PC-3 (cell line): Measurements from ENCODE around the gene PREX1. TPM values are rescaled to one million over a fixed set of nuclear protein-coding genes. Genes with fewer than 3 reads are reported as not detected.

Experiments used
- ATAC-seq: fragments of 200-7000 bp; cut with Tn5 transposase; 2 replicates; pipeline ENCODE4 v1.9.1; 2020; ENCODE audit warnings: mild to moderate bottlenecking, moderate library complexity
- BruUV-seq: library from RNA; stranded (reverse); fragments of 400-500 nt; replicated peaks from 2 replicates; lab custom pipeline; 2021; lab: Mats Ljungman, UMichigan
- CTCF ChIA-PET: fragments of 300-600 bp; sonication (Branson Sonifier 250); formaldehyde crosslinking; loops from one replicate; lab custom pipeline; 2022; ENCODE audit warnings: antibody characterized with exemption; lab: Charles Lee
- POLR2A ChIA-PET: fragments of 300-600 bp; sonication (Branson Sonifier 250); formaldehyde crosslinking; loops from one replicate; lab custom pipeline; 2022; ENCODE audit warnings: antibody characterized with exemption; ENCODE audit not compliant: unreplicated experiment; lab: Charles Lee
- DNase-seq: peaks from one replicate; pipeline ENCODE4 v3.0.0-alpha.2; 2015
- H2AFZ ChIP-seq: fragments of 300-600 bp; sonication (generic); 2 replicates; pipeline ENCODE4 v1.6.0; 2016; ENCODE audit warnings: antibody characterized with exemption, low read length
- H3F3A ChIP-seq: fragments of 300-600 bp; sonication (generic); one replicate; pipeline ENCODE4 v1.6.0; 2017; ENCODE audit warnings: antibody characterized with exemption, low read length, control low read depth, mild to moderate bottlenecking; ENCODE audit not compliant: unreplicated experiment
- H3K27ac ChIP-seq: fragments of 300-600 bp; sonication (generic); 2 replicates; pipeline ENCODE4 v1.5.1; 2016; ENCODE audit warnings: mild to moderate bottlenecking, low read length
- H3K27me3 ChIP-seq: fragments of 300-600 bp; sonication (generic); 2 replicates; pipeline ENCODE4 v1.6.1; 2016; ENCODE audit warnings: low read length, mixed read lengths
- H3K36me3 ChIP-seq: fragments of 300-600 bp; sonication (generic); 2 replicates; pipeline ENCODE4 v1.6.1; 2016; ENCODE audit warnings: low read depth, mixed run types, low read length, mixed read lengths
- H3K4me1 ChIP-seq: fragments of 300-600 bp; sonication (generic); 2 replicates; pipeline ENCODE4 v1.5.1; 2016; ENCODE audit warnings: low read length; ENCODE audit not compliant: insufficient read depth
- H3K4me2 ChIP-seq: fragments of 300-600 bp; sonication (generic); 2 replicates; pipeline ENCODE4 v1.6.0; 2016; ENCODE audit warnings: low read length
- H3K4me3 ChIP-seq: fragments of 300-600 bp; sonication (generic); 2 replicates; pipeline ENCODE4 v1.5.1; 2016; ENCODE audit warnings: mild to moderate bottlenecking, low read length, mixed read lengths
- H3K79me2 ChIP-seq: fragments of 300-600 bp; sonication (generic); 2 replicates; pipeline ENCODE4 v1.6.1; 2017; ENCODE audit warnings: low read length, mixed read lengths
- H3K9ac ChIP-seq: fragments of 300-600 bp; sonication (generic); 2 replicates; pipeline ENCODE4 v1.6.0; 2016; ENCODE audit warnings: mild to moderate bottlenecking, low read length
- H3K9me2 ChIP-seq: fragments of 300-600 bp; sonication (generic); replicated peaks from 2 replicates; pipeline ENCODE4 v1.6.1; 2016; ENCODE audit warnings: mixed run types, low read length, mixed read lengths
- H3K9me3 ChIP-seq: fragments of 300-600 bp; sonication (generic); 2 replicates; pipeline ENCODE4 v1.6.1; 2016; ENCODE audit warnings: low read length, mixed read lengths
- H4K20me1 ChIP-seq: fragments of 300-600 bp; sonication (generic); 2 replicates; pipeline ENCODE4 v1.6.1; 2016; ENCODE audit warnings: low read length, mixed read lengths
- CTCF ChIP-seq: fragments of 300-600 bp; sonication (generic); conservative IDR thresholded peaks from 2 replicates; pipeline ENCODE4 v1.5.1; 2017; ENCODE audit warnings: antibody characterized with exemption, low read depth, mild to moderate bottlenecking, low read length
- EZH2 ChIP-seq: fragments of 300-600 bp; sonication (generic); IDR thresholded peaks from one replicate; pipeline ENCODE4 v1.6.1; 2017; ENCODE audit warnings: antibody characterized with exemption, mild to moderate bottlenecking, low read length; ENCODE audit not compliant: unreplicated experiment
- EZH2phosphoT487 ChIP-seq: fragments of 300-600 bp; sonication (generic); IDR thresholded peaks from 2 replicates; pipeline ENCODE4 v1.6.1; 2018; ENCODE audit warnings: mild to moderate bottlenecking, antibody characterized with exemption, low read length, borderline replicate concordance
- intact Hi-C: fragments of 100-400 bp; cut with micrococcal nuclease; formaldehyde crosslinking; loops from 2 replicates; pipeline ENCODE4 v1.9.0; 2023
- total RNA-seq: library from RNA; depleted of rRNA; stranded (reverse); fragments of >200 nt; gene quantifications from 2 replicates; pipeline ENCODE4 v1.2.3, GENCODE V29; 2014

PREX1 gene
- total RNA-seq, 1 experiment from 2014 or later: 22.1 TPM

GRCh38 chr20:48705240-48706115, 122.3 kb downstream of the PREX1 start:
- Histone ChIP-seq H3K27me3 (no peaks in the 10 kb centered on the region), H3K79me2 (no peaks in the 10 kb centered on the region), H3K9me2 (no peaks in the 10 kb centered on the region), H3K4me3 (no peak overlapping the region), H3K4me1 (no peaks in the 10 kb centered on the region), H4K20me1 (no peaks in the 10 kb centered on the region), H3F3A (no peaks in the 10 kb centered on the region), H3K9me3 (no peaks in the 10 kb centered on the region), H3K36me3 (no peaks in the 10 kb centered on the region), H3K9ac (no peak overlapping the region), H2AFZ (no peak overlapping the region), H3K27ac (no peak overlapping the region), H3K4me2 (no peak overlapping the region)
- ChIA-PET CTCF (no interaction called here), POLR2A (no interaction called here)
- DNase-seq (no peak), ATAC-seq (no peak)
- no TSS peak for BruUV-seq
- TF ChIP-seq CTCF (no peak), EZH2 (no peak), EZH2phosphoT487 (no peak)
- intact Hi-C loops: no loop called here

GRCh38 chr20:48704761-48705160, 123.0 kb downstream of the PREX1 start:
- H3K9me3 ChIP-seq: no peaks in the 10 kb centered on the region
- POLR2A ChIA-PET: interaction anchor here (0.5 kb wide), 1 partner anchor 1203 kb away, joined by 5 read pairs; no protein-coding TSS in a partner anchor
- no peak for TF ChIP-seq EZH2phosphoT487
- no peak for TF ChIP-seq CTCF
- no peak for TF ChIP-seq EZH2
- no peaks in the 10 kb centered on the region for H3K36me3 ChIP-seq
- no peaks in the 10 kb centered on the region for H3K27me3 ChIP-seq
- ATAC-seq: no peak
- no peak for DNase-seq
- no peaks in the 10 kb centered on the region for H3K79me2 ChIP-seq
- H4K20me1 ChIP-seq: no peaks in the 10 kb centered on the region
- H3K4me2 ChIP-seq: no peak overlapping the region
- H3K4me3 ChIP-seq: no peak overlapping the region
- CTCF ChIA-PET: no interaction called here
- H3K9ac ChIP-seq: no peak overlapping the region
- no TSS peak for BruUV-seq
- no peak overlapping the region for H2AFZ ChIP-seq
- H3K9me2 ChIP-seq: no peaks in the 10 kb centered on the region
- intact Hi-C loops: no loop called here
- H3K27ac ChIP-seq: no peak overlapping the region
- H3F3A ChIP-seq: no peaks in the 10 kb centered on the region
- no peaks in the 10 kb centered on the region for H3K4me1 ChIP-seq
